OCI-LY7 (cell line): ENCODE results near the gene DYNLL1. TPM values are rescaled to one million over a fixed set of nuclear protein-coding genes. Genes with fewer than 3 reads are reported as not detected.

ENCODE experiments used
- BruUV-seq: library from RNA; stranded (reverse); fragments of 400-500 nt; replicated peaks from 2 replicates; lab custom pipeline; 2021; lab: Mats Ljungman, UMichigan
- CTCF ChIA-PET: fragments of 300-600 bp; sonication (Branson Sonifier 250); formaldehyde crosslinking; loops from one replicate; lab custom pipeline; 2022; ENCODE audit warnings: antibody characterized with exemption; ENCODE audit not compliant: unreplicated experiment; lab: Charles Lee
- POLR2A ChIA-PET: fragments of 300-600 bp; sonication (Branson Sonifier 250); formaldehyde crosslinking; loops from one replicate; lab custom pipeline; 2022; ENCODE audit warnings: antibody characterized with exemption; lab: Charles Lee
- DNase-seq: peaks from one replicate; pipeline ENCODE4 v3.0.0-alpha.2; 2015; ENCODE audit warnings: low spot score
- H2AFZ ChIP-seq: fragments of 200-600 bp; sonication (generic), shearing (Covaris generic); 2 replicates; pipeline ENCODE4 v1.6.1; 2014; ENCODE audit warnings: mild to moderate bottlenecking, antibody characterized with exemption, low read length, moderate library complexity
- H3K27ac ChIP-seq: fragments of 200-600 bp; sonication (generic); 2 replicates; pipeline ENCODE4 v1.5.1; 2014; ENCODE audit warnings: mixed run types, low read depth, mild to moderate bottlenecking, moderate library complexity, low read length, inconsistent platforms; ENCODE audit not compliant: poor library complexity, severe bottlenecking
- H3K36me3 ChIP-seq: fragments of 200-600 bp; sonication (generic); 2 replicates; pipeline ENCODE4 v1.6.1; 2014; ENCODE audit warnings: mild to moderate bottlenecking, antibody characterized with exemption, low read length, moderate library complexity, mixed read lengths; ENCODE audit not compliant: insufficient read depth
- H3K4me1 ChIP-seq: fragments of 200-600 bp; sonication (generic); 2 replicates; pipeline ENCODE4 v1.5.1; 2014; ENCODE audit warnings: mild to moderate bottlenecking, low read length; ENCODE audit not compliant: insufficient read depth, poor library complexity, severe bottlenecking
- H3K4me2 ChIP-seq: fragments of 200-600 bp; sonication (generic); 2 replicates; pipeline ENCODE4 v1.6.1; 2014; ENCODE audit warnings: mild to moderate bottlenecking, low read length
- H3K4me3 ChIP-seq: fragments of 200-600 bp; sonication (generic); 2 replicates; pipeline ENCODE4 v1.5.1; 2014; ENCODE audit warnings: mild to moderate bottlenecking, low read depth, low read length; ENCODE audit not compliant: poor library complexity, severe bottlenecking
- H3K79me2 ChIP-seq: fragments of 200-600 bp; sonication (generic); 2 replicates; pipeline ENCODE4 v1.6.1; 2016; ENCODE audit warnings: low read depth, mild to moderate bottlenecking, low read length, moderate library complexity, mixed read lengths; ENCODE audit not compliant: insufficient read depth
- H3K9me2 ChIP-seq: fragments of 200-600 bp; sonication (generic); 2 replicates; pipeline ENCODE4 v1.6.1; 2016; ENCODE audit warnings: mild to moderate bottlenecking, low read length, mixed read lengths; ENCODE audit not compliant: insufficient read depth
- H3K9me3 ChIP-seq: fragments of 200-600 bp; sonication (generic); 2 replicates; pipeline ENCODE4 v1.6.1; 2014; ENCODE audit warnings: mild to moderate bottlenecking, mixed run types, low read length, mixed read lengths
- H4K20me1 ChIP-seq: fragments of 200-600 bp; sonication (generic); 2 replicates; pipeline ENCODE4 v1.6.1; 2014; ENCODE audit warnings: mild to moderate bottlenecking, antibody characterized with exemption, low read length, moderate library complexity, mixed read lengths; ENCODE audit not compliant: insufficient read depth
- CTCF ChIP-seq: fragments of 200-600 bp; sonication (generic); conservative IDR thresholded peaks from 2 replicates; pipeline ENCODE4 v1.5.1; 2014; ENCODE audit warnings: mild to moderate bottlenecking, antibody characterized with exemption, low read length, moderate library complexity, mixed read lengths
- EZH2phosphoT487 ChIP-seq: fragments of 200-600 bp; sonication (generic); IDR thresholded peaks from 2 replicates; pipeline ENCODE4 v1.6.1; 2018; ENCODE audit warnings: low read depth, borderline replicate concordance, mild to moderate bottlenecking, mixed run types, antibody characterized with exemption, low read length, moderate library complexity, mixed read lengths
- intact Hi-C: fragments of 100-400 bp; cut with micrococcal nuclease; formaldehyde crosslinking; loops from one replicate; pipeline ENCODE4 v1.10.0; 2022; ENCODE audit not compliant: unreplicated experiment
- total RNA-seq, 2 experiments: library from RNA; depleted of rRNA in 1 of 2; stranded (reverse); fragments of >200 nt in 1 of 2; shearing (Covaris generic) in 1 of 2; gene quantifications; 2 replicates each; pipeline ENCODE4 v1.2.3, GENCODE V29; 2014 to 2022

Gene DYNLL1
- total RNA-seq, 2 experiments from 2014 or later: 321 to 400 TPM

- H3K4me2 ChIP-seq: peak overlapping the region; percentile 100
- ChIA-PET CTCF (interaction anchor here (0.6 kb wide), 1 partner anchor 211 kb away, joined by 3 read pairs; no protein-coding TSS in a partner anchor), POLR2A (interaction anchor here (0.6 to 1.0 kb wide), 7 partner anchors 13 to 214 kb away, joined by 3 to 5 read pairs (median 4); partner anchors contain the start of gene RNF10)
- peaks cover 54% of the 10 kb centered on the region for H3K79me2 ChIP-seq
- peaks cover 49% of the 10 kb centered on the region for H3K36me3 ChIP-seq
- TF ChIP-seq EZH2phosphoT487 (no peak), CTCF (peak; percentile 34)
- intact Hi-C loops: loop anchor here (1.0 kb wide), 1 partner anchor 27 kb away; the partner anchor contains the start of gene DYNLL1
- peaks cover 46% of the 10 kb centered on the region for H3K4me1 ChIP-seq
- H3K27ac ChIP-seq: peak overlapping the region; percentile 69
- no peaks in the 10 kb centered on the region for H3K9me2 ChIP-seq
- H3K9me3 ChIP-seq: no peaks in the 10 kb centered on the region
- no TSS peak for BruUV-seq
- peaks cover 26% of the 10 kb centered on the region for H4K20me1 ChIP-seq
- no peak for DNase-seq
- no peak overlapping the region for H2AFZ ChIP-seq
- H3K4me3 ChIP-seq: peak overlapping the region; percentile 98
Observed at GRCh38 chr12:120468821-120469449, 27.0 kb upstream of the DYNLL1 start.

GRCh38 chr12:120469450-120470149, 26.3 kb upstream of the DYNLL1 start, which contains the start of gene SRSF9:
TSS of gene SRSF9 (minus strand) at chr12:120469748. CDS start at chr12:120469609, 139 bp downstream.
- BruUV-seq: no TSS peak
- peak within 1 kb of the TSS; percentile 87 for H2AFZ ChIP-seq
- H3K4me1 ChIP-seq: peaks cover 48% of the 10 kb centered on the region
- H3K9me2 ChIP-seq: no peaks in the 10 kb centered on the region
- H3K36me3 ChIP-seq: peaks cover 42% of the 10 kb centered on the region
- H3K79me2 ChIP-seq: peaks cover 49% of the 10 kb centered on the region
- POLR2A ChIA-PET: interaction anchor here (0.5 to 1.8 kb wide), 5 partner anchors 17 to 847 kb away, joined by 3 to 7 read pairs (median 4); no protein-coding TSS in a partner anchor
- peak within 1 kb of the TSS; percentile 100 for H3K4me2 ChIP-seq
- CTCF ChIA-PET: interaction anchor here (0.6 kb wide), 1 partner anchor 210 kb away, joined by 3 read pairs; no protein-coding TSS in a partner anchor
- H3K27ac ChIP-seq: peak within 1 kb of the TSS; percentile 69
- peak; percentile 98 for DNase-seq
- no peaks in the 10 kb centered on the region for H3K9me3 ChIP-seq
- peaks cover 23% of the 10 kb centered on the region for H4K20me1 ChIP-seq
- intact Hi-C loops: loop anchor here (1.0 kb wide), 1 partner anchor 27 kb away; the partner anchor contains the start of gene DYNLL1
- no peak for TF ChIP-seq EZH2phosphoT487
- peak; percentile 84 for TF ChIP-seq CTCF
- peak within 1 kb of the TSS; percentile 98 for H3K4me3 ChIP-seq
